Fibroblast of lung (primary cell): ENCODE measurements around the gene TRIM3. TPM values are rescaled to one million over a fixed set of nuclear protein-coding genes. Genes with fewer than 3 reads are reported as not detected.

ENCODE experiments used
- DNase-seq, 2 donors: peaks; one replicate each; pipeline versions ENCODE4 v3.0.0 to v3.0.0-alpha.2; 2010; ENCODE audit warnings: low read depth in 2 of 2
- H2AFZ ChIP-seq: 2 replicates; pipeline ENCODE4 v1.5.1; 2012; ENCODE audit warnings: low read length, control low read depth, inconsistent platforms
- H3K27ac ChIP-seq: 2 replicates; pipeline ENCODE4 v1.5.1; 2011; ENCODE audit warnings: low read length, control low read depth; ENCODE audit not compliant: insufficient read depth
- H3K27me3 ChIP-seq: 2 replicates; pipeline ENCODE4 v1.5.1; 2011; ENCODE audit warnings: mild to moderate bottlenecking, low read length; ENCODE audit not compliant: control insufficient read depth, insufficient read depth
- H3K36me3 ChIP-seq: 2 replicates; pipeline ENCODE4 v1.5.1; 2011; ENCODE audit warnings: low read length; ENCODE audit not compliant: control insufficient read depth, insufficient read depth
- H3K4me1 ChIP-seq: 2 replicates; pipeline ENCODE4 v1.5.1; 2011; ENCODE audit warnings: low read length; ENCODE audit not compliant: control insufficient read depth, insufficient read depth; ENCODE audit errors: extremely low read depth
- H3K4me2 ChIP-seq: 2 replicates; pipeline ENCODE4 v1.5.1; 2011; ENCODE audit warnings: low read length, control low read depth; ENCODE audit not compliant: insufficient read depth; ENCODE audit errors: extremely low read depth
- H3K4me3 ChIP-seq, 4 experiments: fragments of 200-600 bp in 1 of 4; sonication (generic) in 1 of 4; replicated peaks in 1 of 4; 2 replicates each; pipeline ENCODE4 v1.5.1; 2011 to 2016; ENCODE audit warnings: low read length in 4 of 4, low read depth in 3 of 4, mild to moderate bottlenecking in 3 of 4, control low read depth in 2 of 4, inconsistent platforms in 1 of 4, mixed read lengths in 1 of 4; ENCODE audit not compliant: insufficient read depth in 1 of 4; ENCODE audit errors: control extremely low read depth in 1 of 4
- H3K79me2 ChIP-seq: 2 replicates; pipeline ENCODE4 v1.5.1; 2012; ENCODE audit warnings: mild to moderate bottlenecking, low read length, inconsistent platforms; ENCODE audit not compliant: control insufficient read depth, insufficient read depth
- H3K9ac ChIP-seq: 2 replicates; pipeline ENCODE4 v1.5.1; 2011; ENCODE audit warnings: mild to moderate bottlenecking, low read length, control low read depth; ENCODE audit not compliant: insufficient read depth
- H3K9me3 ChIP-seq: 2 replicates; pipeline ENCODE4 v1.5.1; 2012; ENCODE audit warnings: low read depth, low read length; ENCODE audit not compliant: control insufficient read depth, insufficient read depth
- H4K20me1 ChIP-seq: 2 replicates; pipeline ENCODE4 v1.5.1; 2011; ENCODE audit warnings: low read length; ENCODE audit not compliant: control insufficient read depth, insufficient read depth; ENCODE audit errors: extremely low read depth
- CTCF ChIP-seq, 2 donors: IDR thresholded peaks in 1 of 2; conservative IDR thresholded peaks in 1 of 2; 1 replicate in 1 of 2; 2 replicates in 1 of 2; pipeline ENCODE4 v1.5.1; 2011 to 2012; ENCODE audit warnings: low read length in 2 of 2, control low read depth in 1 of 2, inconsistent platforms in 1 of 2, low read depth in 1 of 2, mild to moderate bottlenecking in 1 of 2
- EZH2 ChIP-seq: IDR thresholded peaks from 2 replicates; pipeline ENCODE4 v1.5.1; 2012; ENCODE audit warnings: low read length, control low read depth, mild to moderate bottlenecking; ENCODE audit errors: missing control alignments
- polyA plus RNA-seq, 2 donors: library from polyadenylated mRNA; depleted of rRNA in 1 of 2; stranded (reverse) in 1 of 2; unstranded in 1 of 2; fragments of >200 nt; gene quantifications; 2 replicates each; pipeline ENCODE4 v1.2.1, GENCODE V29; 2011 to 2012; ENCODE audit warnings: missing spikeins in 1 of 2
- total RNA-seq: library from RNA; depleted of rRNA; stranded (reverse); fragments of >200 nt; gene quantifications from 2 replicates; pipeline ENCODE4 v1.2.1, GENCODE V29; 2014

Gene TRIM3
- total and polyA plus RNA-seq, 2 donors (not counting 1 experiment from before 2014, with no cell fraction given) = 11.4 to 29.7 TPM

- Histone ChIP-seq H3K27ac (no peak overlapping the region), H3K27me3 (no peaks in the 10 kb centered on the region), H3K4me2 (no peak overlapping the region), H3K36me3 (peaks cover 17% of the 10 kb centered on the region), H3K4me1 (no peaks in the 10 kb centered on the region), H3K4me3 (no peak overlapping the region), H3K9ac (no peak overlapping the region), H2AFZ (no peak overlapping the region), H3K9me3 (no peaks in the 10 kb centered on the region), H3K79me2 (no peaks in the 10 kb centered on the region), H4K20me1 (no peaks in the 10 kb centered on the region)
- no peak for DNase-seq
- TF ChIP-seq EZH2 (no peak), CTCF (conservative IDR thresholded peaks at IDR 0.05 in 1 of 2, IDR thresholded peaks at IDR 0.05 in 1 of 2; ENCODE audit: low read depth in 1 of 2, low read length in 2 of 2) (no peak)
Observed at GRCh38 chr11:6458352-6459098, 15.2 kb downstream of the TRIM3 start.

GRCh38 chr11:6457581-6458320 is 16.0 kb downstream of the TRIM3 start:
- H3K79me2 ChIP-seq = no peaks in the 10 kb centered on the region
- no peaks in the 10 kb centered on the region for H3K4me1 ChIP-seq
- peaks cover 17% of the 10 kb centered on the region for H3K36me3 ChIP-seq
- H3K27me3 ChIP-seq = no peaks in the 10 kb centered on the region
- H3K9ac ChIP-seq = no peak overlapping the region
- no peak overlapping the region for H3K27ac ChIP-seq
- DNase-seq = no peak
- TF ChIP-seq CTCF (conservative IDR thresholded peaks at IDR 0.05 in 1 of 2, IDR thresholded peaks at IDR 0.05 in 1 of 2; ENCODE audit: low read depth in 1 of 2, low read length in 2 of 2) (no peak), EZH2 (no peak)
- H4K20me1 ChIP-seq = no peaks in the 10 kb centered on the region
- H3K9me3 ChIP-seq = no peaks in the 10 kb centered on the region
- no peak overlapping the region for H3K4me3 ChIP-seq
- H3K4me2 ChIP-seq = no peak overlapping the region
- H2AFZ ChIP-seq = no peak overlapping the region

- no peaks in the 10 kb centered on the region for H3K79me2 ChIP-seq
- H4K20me1 ChIP-seq = no peaks in the 10 kb centered on the region
- H3K4me1 ChIP-seq = no peaks in the 10 kb centered on the region
- H3K36me3 ChIP-seq = peaks cover 20% of the 10 kb centered on the region
- DNase-seq = no peak
- H3K9ac ChIP-seq = no peak overlapping the region
- no peak overlapping the region for H2AFZ ChIP-seq
- H3K27ac ChIP-seq = no peak overlapping the region
- H3K4me3 ChIP-seq = no peak overlapping the region
- H3K4me2 ChIP-seq = no peak overlapping the region
- TF ChIP-seq CTCF (conservative IDR thresholded peaks at IDR 0.05 in 1 of 2, IDR thresholded peaks at IDR 0.05 in 1 of 2; ENCODE audit: low read depth in 1 of 2, low read length in 2 of 2) (no peak), EZH2 (no peak)
- H3K27me3 ChIP-seq = no peaks in the 10 kb centered on the region
- no peaks in the 10 kb centered on the region for H3K9me3 ChIP-seq
Observed at GRCh38 chr11:6456361-6457073, 17.2 kb downstream of the TRIM3 start.
